C4-2B (cell line): ENCODE measurements around the gene PICALM.

Experiments used
- H3K27ac ChIP-seq: fragments of 450-650 bp; 2 replicates; pipeline ENCODE4 v1.5.1; 2017
- CTCF ChIP-seq: fragments of 450-650 bp; conservative IDR thresholded peaks from 2 replicates; pipeline ENCODE4 v1.5.1; 2017; ENCODE audit warnings: mild to moderate bottlenecking
- ZFX ChIP-seq: fragments of 450-650 bp; IDR thresholded peaks from 2 replicates; pipeline ENCODE4 v1.6.1; 2017

Gene PICALM

GRCh38 chr11:86034710-86035109 is 34.2 kb downstream of the PICALM start:
- H3K27ac ChIP-seq, result no peak overlapping the region
- no peak for TF ChIP-seq CTCF
- TF ChIP-seq ZFX, result no peak

GRCh38 chr11:86021377-86021776 is 47.5 kb downstream of the PICALM start:
- TF ChIP-seq CTCF (no peak), ZFX (no peak)

GRCh38 chr11:86018249-86018648 is 50.6 kb downstream of the PICALM start:
- TF ChIP-seq ZFX, result no peak
- TF ChIP-seq CTCF, result no peak
- no peak overlapping the region for H3K27ac ChIP-seq

More at GRCh38 chr11:86021377-86021776, 47.5 kb downstream of the PICALM start:
- H3K27ac ChIP-seq, result no peak overlapping the region

DNA sequence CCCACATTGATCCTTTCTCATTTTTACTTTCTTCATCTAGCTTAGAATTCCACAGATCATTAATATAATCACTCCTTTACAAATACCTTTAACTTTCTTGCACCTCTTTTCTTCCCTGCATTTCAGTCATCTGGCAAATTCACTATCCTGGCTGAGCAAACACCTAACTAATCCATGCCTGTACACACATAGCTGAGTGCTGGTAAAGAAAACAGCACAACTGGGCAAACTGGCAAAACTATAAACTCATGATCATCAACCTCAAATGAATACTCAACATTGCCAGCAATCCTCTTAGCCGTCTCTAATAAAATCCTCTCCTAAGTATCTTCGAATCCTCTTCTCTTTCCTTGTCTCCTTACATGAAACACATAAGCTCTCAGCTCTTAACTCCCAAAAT is 52.4 kb downstream of the PICALM start:
- no peak for TF ChIP-seq ZFX
- TF ChIP-seq CTCF, result no peak
- H3K27ac ChIP-seq, result no peak overlapping the region

- TF ChIP-seq ZFX (no peak), CTCF (no peak)
- no peak overlapping the region for H3K27ac ChIP-seq
These were observed 53.2 kb downstream of the PICALM start for GRCh38 chr11:86015699-86016098.

DNA sequence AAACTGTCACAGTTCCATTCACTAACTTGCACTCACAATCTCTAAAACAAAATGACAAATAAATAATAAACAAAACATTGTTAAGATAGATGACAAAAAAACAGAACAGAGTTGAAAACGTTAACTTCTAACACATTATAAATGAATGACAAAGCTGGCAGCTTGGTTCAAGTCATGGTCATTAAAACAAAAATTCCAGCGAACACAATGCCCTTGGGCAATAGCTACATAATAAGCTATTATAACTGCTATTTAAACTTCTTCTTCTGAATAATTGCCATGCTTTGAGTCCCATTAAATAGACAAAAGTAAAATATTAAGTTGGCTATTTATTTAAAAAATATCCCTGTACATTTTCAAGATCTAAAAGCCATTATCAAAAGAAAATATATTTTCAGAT is 54.7 kb downstream of the PICALM start:
- no peak overlapping the region for H3K27ac ChIP-seq
- TF ChIP-seq CTCF (no peak), ZFX (no peak)

- no peak overlapping the region for H3K27ac ChIP-seq
These were observed 55.2 kb downstream of the PICALM start for GRCh38 chr11:86013713-86014112.

More at GRCh38 chr11:86013713-86014112, 55.2 kb downstream of the PICALM start:
- no peak for TF ChIP-seq ZFX
- TF ChIP-seq CTCF, result no peak
